Measurements from ENCODE around the gene TMEM169.
A peak's percentile ranks its signal among the peaks of the same experiment; 100 is the strongest.

TMEM169 gene

DNA sequence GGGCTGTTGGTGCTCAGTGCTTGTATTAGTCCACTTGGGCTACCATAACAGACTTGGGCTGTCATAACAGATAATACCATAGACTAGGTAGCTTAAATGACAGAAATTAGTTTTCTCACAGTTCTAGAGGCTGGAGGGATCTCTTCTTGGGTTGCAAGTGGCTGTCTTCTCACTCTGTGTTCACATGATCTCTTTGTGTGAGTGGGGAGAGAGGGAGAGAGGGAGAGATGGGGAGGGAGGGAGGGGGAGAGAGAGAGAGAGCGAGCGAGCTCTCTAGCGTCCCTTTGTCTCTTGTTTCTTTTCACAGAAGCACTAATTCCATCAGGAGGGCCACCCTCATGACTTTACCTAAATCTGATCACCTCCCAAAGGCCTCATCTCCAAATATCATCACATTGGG lies 23.0 kb downstream of the TMEM169 start:
- no peak for DNase-seq (ENCODE audit: low spot score)

DNA sequence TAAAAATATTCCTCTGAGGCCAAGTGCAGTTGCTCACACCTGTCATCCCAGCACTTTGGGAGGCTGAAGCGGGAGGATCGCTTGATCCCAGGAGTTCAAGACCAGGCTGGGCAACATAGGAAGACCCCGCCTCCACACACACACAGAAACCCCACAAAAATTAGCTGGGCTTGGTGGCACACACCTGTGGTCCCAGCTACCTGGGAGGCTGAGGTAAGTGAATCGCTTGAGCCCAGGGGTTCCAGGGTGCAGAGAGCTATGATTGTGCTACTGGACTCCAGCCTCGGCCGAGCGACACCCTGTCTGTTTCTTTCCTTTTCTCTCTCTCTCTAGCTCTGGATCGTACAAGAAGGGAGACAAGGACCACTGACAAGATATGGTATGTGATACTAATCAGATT lies 25.6 kb downstream of the TMEM169 start:
- no peak for DNase-seq (ENCODE audit: low spot score)

DNA sequence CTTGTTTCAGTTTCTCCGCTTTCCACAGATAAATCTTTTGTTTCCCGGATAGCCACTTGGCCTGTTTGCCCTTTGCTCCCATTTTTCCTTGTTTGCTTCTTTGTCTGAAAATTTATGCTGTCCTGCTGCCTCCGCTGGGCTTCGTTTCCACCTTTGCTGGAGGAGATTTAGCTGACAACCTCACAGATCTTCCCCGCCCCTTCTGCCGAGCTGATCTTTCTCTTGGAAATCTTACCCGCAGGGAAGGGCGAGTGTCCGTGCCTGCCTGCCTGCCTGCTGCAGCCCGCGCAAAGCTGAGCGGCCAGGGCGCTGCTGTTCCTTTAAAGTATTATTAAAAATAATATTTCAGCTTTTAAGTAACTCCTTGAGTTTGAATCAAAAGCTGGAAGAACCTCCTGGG lies 26.0 kb downstream of the TMEM169 start:
- no peak for DNase-seq (ENCODE audit: low spot score)

DNA sequence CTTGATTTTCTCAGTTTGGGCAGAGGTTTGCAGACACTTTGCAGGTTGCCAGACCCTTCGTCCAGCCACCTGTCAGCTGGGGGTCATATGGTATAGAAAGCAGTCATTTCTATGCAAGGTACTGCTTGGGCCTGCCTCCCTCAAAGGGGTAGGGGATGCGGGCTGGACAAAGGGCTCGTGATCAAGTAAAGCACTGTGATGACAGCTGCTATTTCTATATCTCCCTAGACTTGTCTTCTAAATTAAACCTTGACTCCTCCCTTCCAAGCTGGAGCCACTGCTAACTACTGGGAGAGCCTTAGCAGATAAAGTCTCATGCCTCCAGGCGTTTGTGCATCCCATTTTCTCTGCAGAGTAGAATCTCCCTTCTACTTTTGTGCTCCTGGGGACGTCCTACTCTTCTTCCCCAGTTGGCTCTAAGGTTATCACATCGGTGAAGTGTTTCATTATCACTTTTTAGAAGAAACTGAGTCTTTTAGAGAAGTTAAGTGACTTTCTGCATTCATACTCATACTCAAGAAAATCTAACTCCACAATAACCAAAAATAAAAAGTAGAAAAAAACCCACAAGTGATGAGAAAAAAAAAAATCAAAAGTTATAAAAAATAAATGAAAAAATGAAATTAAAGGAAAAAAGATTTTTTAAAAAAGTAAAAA lies 26.7 kb downstream of the TMEM169 start:
- no peak for DNase-seq (ENCODE audit: low spot score)

DNA sequence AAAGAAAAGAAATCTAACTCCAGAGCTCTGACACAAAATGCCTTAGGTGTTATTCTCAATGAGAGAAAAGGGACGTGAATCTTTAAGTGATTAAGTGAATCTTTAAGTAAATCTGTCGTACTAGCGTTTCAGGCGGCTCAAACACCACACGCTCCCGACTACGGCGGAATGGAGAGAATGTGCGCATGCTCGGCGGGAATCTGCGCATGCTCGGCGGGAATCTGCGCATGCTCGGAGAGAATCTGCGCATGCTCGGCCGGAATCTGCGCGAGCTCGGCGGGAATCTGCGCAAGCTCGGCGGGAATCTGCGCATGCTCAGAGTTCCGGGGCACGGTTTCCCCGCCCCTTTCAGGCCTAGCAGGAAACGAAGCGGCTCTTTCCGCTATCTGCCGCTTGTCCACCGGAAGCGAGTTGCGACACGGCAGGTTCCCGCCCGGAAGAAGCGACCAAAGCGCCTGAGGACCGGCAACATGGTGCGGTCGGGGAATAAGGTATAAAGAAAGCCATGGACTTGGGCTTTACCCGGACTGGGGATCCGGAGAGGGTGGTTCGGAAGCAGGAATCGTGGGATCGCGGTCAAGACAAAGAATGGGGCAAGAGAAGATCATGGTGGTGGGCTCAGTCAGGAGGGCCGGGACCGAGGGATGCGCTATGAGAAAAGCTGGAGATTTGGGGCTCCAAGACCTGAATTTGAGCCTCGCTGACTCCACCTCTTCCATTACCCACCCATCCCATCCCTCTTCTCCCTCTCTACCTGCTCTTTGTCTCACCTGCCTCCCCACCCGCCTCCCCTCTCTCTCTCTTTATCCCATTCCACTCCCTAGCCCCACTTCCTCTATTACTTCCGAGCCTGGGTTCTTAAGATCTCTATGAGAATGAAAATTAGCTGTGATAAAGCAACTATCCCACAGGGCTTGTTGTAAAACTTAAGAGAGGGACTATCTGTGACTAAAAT lies 27.5 kb downstream of the TMEM169 start, which contains the start of gene XRCC5:
Gene XRCC5 (plus strand): TSS at position 382 of the 955 bp plus-strand sequence. CDS start 89 bp downstream, at position 471.
- DNase-seq (ENCODE audit: low spot score) = peak; percentile 97

DNA sequence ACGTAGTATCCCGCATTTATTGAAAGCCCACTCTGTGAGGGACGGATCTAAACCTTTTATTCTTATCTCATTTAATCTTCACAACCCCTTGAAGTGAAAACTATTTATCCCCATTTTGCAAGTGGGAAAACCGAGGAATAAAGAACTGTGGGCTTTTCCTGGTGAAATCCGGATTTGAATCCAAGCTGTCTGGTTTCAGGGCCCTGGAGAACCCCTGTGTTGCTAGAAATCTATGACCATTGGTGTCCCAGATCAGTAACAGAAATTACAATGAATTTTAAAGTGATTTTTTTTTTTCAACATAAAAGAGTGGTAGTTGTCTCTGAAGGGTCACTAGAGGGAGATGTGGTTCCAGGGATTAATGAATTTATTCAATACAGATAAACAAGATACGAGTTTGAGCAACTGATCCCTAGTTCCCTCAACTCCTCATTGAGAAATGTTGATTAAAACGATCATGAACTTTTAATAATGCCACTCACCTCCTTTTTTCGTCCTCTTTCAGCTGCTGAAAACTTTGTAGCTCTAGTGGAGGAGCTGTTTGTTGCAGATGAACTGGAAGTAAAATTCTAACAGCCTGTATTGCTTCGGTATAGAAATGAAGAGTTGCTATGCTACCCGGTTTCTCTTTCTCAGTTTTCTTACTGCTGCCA lies 28.4 kb downstream of the TMEM169 start:
- DNase-seq (ENCODE audit: low spot score) = peak; percentile 47

DNA sequence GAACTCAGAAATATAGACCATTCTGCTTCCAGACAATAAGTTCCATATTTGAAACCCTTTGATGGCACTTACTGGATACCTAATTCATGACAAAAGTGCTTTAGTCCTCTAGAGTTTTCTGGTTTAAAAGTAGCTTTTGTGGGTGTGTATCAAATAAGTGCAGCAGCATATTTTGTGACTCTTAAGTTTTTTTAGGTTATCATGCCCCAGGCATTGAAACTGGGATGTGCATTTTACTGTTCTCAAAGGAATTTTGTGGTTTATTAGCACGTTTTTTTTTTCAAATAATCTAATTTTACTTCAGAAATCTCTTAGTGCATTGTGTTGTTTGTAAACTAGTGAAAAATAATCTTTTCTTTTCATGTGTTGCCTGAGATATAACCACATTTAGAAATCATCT lies 28.9 kb downstream of the TMEM169 start:
- no peak for DNase-seq (ENCODE audit: low spot score)

DNA sequence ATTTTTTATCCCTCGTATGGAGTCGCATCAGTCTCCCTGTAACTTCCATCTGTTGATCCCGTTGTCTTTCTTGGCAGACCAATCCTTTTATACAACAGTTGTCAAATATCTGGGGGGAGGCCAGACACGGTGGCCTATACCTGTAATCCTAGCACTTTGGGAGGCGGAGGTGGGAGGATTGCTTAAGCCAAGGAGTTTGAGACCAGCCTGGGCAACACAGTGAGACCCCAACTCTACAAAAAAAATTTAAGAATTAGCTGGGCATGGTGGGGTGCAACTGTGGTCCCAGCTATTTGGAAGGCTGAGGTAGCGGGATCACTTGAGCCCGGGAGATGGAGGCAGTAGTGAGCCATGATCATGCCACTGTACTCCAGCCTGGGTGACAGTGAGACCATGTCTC lies 29.4 kb downstream of the TMEM169 start:
- DNase-seq (ENCODE audit: low spot score) = no peak

DNA sequence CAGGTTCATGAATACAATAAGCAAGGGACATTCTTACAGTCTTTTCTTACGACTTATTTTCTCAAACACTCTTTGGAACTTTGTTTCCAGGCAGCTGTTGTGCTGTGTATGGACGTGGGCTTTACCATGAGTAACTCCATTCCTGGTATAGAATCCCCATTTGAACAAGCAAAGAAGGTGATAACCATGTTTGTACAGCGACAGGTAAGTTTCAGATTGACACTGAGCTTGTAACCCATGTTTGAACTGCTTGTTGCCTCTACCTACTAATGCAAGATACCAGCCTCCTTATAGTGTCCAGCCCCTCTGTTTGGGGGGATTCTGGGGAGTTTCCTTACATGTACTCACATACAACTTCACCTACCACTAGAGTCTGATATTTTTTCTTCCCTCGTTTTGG lies 31.2 kb downstream of the TMEM169 start:
- no peak for DNase-seq (ENCODE audit: low spot score)

DNA sequence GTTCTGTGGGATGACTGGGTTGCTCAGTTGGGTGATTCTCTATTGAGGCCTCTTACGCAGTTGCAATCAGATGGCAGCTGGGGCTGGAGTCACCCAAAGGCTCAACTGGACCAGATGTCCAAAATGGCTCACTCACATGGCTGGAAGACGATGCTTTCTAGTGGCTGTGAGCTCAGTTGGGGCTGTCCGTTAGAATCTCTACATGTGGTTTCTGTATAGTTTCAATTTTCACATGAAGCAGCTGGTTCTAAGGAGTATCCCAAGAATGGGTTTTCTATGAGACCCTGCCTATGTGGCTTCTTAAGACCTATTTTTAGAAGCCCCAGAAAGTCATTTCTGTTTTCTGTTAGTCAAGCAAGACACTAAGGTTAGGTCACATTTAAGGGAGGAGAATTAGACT lies 31.9 kb downstream of the TMEM169 start:
- DNase-seq (ENCODE audit: low spot score) = no peak

DNA sequence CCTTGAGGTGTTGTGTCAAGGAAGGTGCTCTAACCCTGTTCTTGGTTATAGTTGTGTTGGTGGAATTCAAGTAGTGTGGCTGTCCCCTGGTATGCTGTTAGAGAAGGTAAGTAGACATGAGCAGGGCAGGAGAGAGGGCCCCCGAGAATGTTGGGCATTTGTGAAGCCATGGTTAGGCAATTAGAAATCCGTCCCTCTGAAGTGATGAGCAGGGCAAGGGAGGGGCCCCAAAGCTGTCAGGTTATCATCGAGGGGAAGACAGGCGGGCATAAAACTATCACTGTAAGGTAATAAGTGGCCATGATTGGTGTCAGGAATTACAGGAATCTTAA lies 32.6 kb downstream of the TMEM169 start:
- DNase-seq (ENCODE audit: low spot score) = no peak

DNA sequence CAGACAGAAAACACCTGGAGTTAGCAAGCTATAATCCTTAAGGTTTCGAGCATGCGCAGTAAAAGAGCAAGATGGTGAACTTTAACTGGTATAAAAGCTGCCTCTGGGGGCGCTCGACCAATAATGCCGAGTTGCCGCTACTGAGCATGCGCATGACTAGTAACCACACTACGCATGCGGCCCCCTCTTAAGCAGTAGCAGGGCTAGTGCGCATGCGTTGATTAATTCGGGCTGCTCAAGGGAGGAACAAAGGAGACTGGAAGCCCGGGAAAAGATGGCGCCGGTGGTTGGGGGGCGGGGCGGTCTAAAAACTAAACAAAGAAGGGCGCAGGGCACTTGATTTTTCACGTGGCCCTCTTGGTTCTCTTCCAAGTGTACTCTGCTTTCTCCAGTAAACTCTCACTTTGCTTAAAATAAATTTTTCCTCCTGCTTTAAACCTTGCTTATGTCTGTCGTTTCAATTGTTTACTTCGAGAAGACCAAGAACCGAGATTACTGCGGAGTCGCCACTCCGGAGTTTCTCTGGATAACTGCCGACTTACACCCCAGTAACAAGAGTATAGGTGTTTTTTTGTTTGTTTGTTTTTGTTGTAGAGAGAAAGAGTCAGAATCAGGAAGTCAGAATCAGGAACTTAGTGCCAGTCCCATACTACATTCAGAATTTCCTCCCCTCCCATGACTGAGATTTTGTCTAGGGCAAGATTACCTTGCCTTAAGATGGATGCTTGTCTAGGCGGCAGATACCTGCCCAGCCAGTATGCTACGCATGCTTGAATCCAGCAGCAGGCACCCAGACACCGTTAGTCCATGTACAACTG lies 33.2 kb downstream of the TMEM169 start:
- DNase-seq (ENCODE audit: low spot score) = peak; percentile 100

DNA sequence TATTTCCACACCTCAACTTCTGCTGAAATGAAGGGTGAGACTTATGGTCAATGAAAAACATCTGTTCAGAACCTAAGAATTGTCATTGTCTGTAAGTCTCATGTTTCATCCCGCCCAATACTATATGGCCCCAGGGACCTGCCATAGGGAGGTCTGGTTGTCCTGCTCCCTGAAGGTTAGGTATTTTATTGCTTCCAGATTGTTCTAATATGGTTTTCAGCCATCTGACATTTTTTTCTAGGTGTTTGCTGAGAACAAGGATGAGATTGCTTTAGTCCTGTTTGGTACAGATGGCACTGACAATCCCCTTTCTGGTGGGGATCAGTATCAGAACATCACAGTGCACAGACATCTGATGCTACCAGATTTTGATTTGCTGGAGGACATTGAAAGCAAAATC lies 34.7 kb downstream of the TMEM169 start:
- DNase-seq (ENCODE audit: low spot score) = no peak

DNA sequence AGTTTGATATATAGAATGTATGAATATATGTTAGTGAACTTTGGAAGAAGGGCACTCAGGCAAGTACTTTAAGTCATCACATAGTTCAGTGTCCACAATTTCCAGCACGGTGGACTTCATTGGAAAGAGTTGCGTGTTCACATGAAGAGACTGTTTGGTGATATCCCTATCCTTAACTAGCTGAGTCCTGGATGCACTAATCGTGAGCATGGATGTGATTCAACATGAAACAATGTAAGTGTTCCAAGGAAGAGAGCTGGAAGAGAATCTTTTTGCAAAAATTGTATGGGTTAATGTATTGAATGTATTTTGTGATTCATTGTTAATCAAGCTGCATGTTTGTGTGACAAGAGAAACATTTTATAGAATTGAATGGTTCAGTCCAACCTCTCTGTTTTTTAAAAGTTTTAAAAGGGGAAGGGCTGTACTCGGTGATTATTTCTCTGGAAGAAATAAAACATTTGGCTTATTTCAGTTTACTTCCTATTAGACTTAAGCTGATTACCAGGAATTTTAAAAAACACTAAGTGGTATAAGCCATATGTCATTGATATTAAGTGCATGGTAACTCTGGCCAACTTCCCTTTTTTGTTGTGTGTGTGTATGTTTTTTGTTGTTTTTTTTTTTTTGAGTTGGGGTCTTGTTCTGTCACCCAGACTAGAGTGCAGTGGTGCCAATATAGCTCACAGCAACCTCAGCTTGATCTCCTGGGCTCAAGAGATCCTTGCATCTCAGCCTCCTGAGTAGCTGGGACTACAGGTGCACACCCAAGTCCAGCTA lies 36.0 kb downstream of the TMEM169 start:
- no peak for DNase-seq (ENCODE audit: low spot score)

DNA sequence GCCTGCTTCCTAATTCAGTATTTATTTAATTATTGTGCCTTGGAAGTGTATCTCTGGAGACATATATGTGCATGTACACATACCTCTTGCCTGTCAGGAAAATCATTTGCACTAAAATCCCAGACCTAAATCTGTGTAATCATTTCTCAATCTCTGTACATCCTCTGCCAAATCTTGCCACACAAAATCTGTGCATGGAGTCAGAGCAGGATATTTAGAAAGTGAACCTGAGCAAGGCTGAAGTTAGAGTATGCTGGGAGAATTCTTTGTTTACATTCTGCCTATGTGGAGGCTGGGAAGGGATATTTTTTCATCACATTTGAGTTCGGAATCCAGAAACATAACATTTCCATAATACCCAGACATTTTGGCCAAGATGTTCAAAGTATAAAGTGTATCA lies 36.8 kb downstream of the TMEM169 start:
- DNase-seq (ENCODE audit: low spot score) = no peak

DNA sequence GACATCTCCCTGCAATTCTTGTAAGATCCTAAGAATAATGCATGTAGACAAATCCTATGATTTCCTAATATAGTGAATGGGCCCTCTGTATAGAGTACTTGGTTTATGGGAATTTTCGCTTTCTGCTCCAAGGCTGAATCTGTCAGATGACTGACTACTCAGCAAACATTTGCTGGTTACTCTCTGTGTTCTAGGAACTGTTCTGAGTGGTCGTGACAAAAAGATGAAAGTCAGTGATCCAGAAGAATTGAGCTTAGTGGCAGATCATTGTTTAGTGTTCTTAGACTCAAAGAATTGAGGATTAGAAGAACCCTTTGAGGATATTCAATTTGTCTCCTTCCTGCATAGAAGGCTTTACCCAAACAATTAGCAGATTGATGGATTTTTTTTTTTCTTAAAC lies 37.4 kb downstream of the TMEM169 start:
- no peak for DNase-seq (ENCODE audit: low spot score)

DNA sequence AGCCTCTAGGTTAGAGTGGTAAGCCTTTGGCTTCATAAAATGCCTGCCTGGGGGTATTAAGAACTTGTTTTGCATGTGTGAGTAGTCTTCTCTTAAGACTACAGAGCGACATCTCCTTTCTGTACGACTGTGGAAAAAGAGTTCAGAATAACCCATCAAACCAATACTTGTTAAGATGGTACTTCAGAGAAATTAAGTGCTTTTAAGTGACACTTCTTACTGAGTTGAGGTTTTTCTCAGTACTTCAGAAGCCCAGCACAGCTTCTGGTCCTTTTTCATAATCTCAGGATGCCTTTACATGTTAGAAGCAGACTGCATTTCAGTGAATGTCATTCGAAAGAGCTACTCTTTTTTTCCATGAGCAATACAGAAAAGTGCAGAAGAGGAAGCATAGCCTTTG lies 38.3 kb downstream of the TMEM169 start:
- DNase-seq (ENCODE audit: low spot score) = no peak

DNA sequence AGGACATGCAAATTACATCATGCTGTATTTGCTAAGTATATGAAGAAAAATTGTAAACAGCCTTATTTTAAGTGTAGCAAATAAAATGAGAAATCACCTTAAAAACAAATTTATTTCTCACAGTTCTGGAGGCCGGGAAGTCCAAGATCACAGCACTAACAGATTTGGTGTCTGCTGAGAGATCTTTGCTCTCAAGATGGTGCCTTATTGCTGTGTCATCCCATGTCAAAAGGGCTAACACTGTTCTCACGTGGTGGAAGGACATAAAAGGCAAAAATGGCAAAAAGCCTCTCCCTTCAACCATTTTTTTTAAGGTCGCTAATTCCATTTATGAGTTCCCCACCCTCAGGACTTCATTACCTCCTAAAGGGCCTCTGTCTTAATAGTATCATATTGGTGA lies 39.5 kb downstream of the TMEM169 start:
- no peak for DNase-seq (ENCODE audit: low spot score)

DNA sequence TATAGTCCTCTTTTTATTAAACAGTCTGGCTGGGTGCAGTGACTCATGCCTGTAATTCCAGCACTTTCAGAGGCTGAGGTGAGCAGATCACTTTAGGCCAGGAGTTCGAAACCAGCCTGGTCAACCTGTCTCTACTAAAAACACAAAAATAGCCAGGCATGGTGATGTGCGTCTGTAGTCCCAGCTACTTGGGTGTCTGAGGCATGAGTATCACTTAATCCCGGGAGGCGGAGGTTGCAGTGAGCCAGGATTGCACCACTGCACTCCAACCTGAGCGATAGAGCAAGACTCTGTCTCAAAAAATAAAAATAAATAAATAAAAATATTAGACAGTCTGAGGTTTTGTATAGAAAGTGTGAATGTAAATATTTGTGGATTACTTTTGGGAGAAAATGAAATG lies 45.2 kb downstream of the TMEM169 start:
- no peak for DNase-seq (ENCODE audit: low spot score)

DNA sequence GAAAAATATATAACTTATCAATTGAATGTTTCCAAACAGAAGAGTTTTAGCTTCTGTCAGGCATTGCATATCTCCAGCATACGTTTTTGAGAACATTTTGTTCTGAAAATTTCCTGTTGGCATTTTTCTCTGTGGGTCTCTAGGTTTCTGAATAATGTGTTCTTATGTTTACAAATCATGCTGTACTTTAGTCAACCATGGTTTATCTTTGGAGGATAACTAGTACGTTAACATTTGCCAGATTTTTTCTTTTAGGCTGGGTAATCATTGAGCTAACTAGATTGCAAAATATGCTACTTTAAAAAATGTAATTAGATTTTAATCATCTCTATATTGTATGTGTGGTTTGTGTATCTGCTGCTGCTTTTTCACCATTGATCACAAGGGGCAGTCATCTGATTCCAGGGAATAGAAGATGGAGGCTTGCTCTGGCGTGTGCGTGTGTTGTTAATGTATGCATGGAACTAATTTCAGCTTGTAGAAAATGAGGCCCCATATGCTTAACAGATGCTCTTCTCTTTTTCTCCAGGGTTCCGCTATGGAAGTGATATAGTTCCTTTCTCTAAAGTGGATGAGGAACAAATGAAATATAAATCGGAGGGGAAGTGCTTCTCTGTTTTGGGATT lies 48.7 kb downstream of the TMEM169 start:
- no peak for DNase-seq (ENCODE audit: low spot score)
